IMR-90 (cell line): ENCODE results near the gene AMER2. TPM values are rescaled to one million over a fixed set of nuclear protein-coding genes. Genes with fewer than 3 reads are reported as not detected.

ENCODE experiments used
- microRNA-seq, 2 experiments: library from miRNA; stranded (forward) in 1 of 2; unstranded in 1 of 2; fragments of 10-50 nt in 1 of 2; fragments of <30 nt in 1 of 2; gene quantifications in 1 of 2; microRNA quantifications in 1 of 2; one replicate each; pipeline versions ENCODE3 to v1.1.0; 2013 to 2020; ENCODE audit not compliant: insufficient read depth in 1 of 2, insufficient read length in 1 of 2, unreplicated experiment in 1 of 2
- polyA plus RNA-seq, 3 experiments: library from polyadenylated mRNA; depleted of rRNA; stranded (reverse); fragments of >200 nt; gene quantifications; 2 replicates each; pipeline ENCODE4 v1.2.3, GENCODE V29; 2012; ENCODE audit warnings: low replicate concordance in 1 of 3
- small RNA-seq, 5 experiments: library from RNA; depleted of rRNA; stranded (forward); fragments of <200 nt; gene quantifications; one replicate each; pipeline ENCODE3, GENCODE V24; 2012
- total RNA-seq: library from RNA; depleted of rRNA; stranded (reverse); fragments of >200 nt; gene quantifications from 2 replicates; pipeline ENCODE4 v1.2.3, GENCODE V29; 2012; rRNA removed

AMER2 gene
- total and polyA plus RNA-seq, 2 of the 4 experiments (the other 2 are of a cell fraction) = not detected

Small RNAs within 50 kb of the gene (microRNA-seq; reads per million reads assigned to microRNA genes)
- gene AL359757.1 (ENCODE audit: insufficient read depth, insufficient read length) = not detected
- not detected for gene AL359757.2 (ENCODE audit: insufficient read depth, insufficient read length)

Small RNAs within 50 kb of the gene (small RNA-seq; reads per million reads assigned to genes)
- gene AL359757.1 = 0 reads per million in 5 experiments
- gene AL359757.2 = 0 reads per million in 5 experiments

Other genes starting within 250 kb of the AMER2 start
- gene PABPC3, start 76.2 kb downstream of the AMER2 start, total RNA-seq = under 0.01 and 0.18 TPM in 2 replicates
- 0.10 and 0.15 TPM in 2 replicates for gene PABPC3, start 76.2 kb downstream of the AMER2 start, polyA plus RNA-seq (2012; rRNA removed)
- gene MTMR6, start 115.2 kb upstream of the AMER2 start, total RNA-seq = 21.7 and 33.1 TPM in 2 replicates
- gene MTMR6, start 115.2 kb upstream of the AMER2 start, polyA plus RNA-seq (2012; rRNA removed) = 7.4 and 9.4 TPM in 2 replicates
- 50.7 and 61.4 TPM in 2 replicates for gene NUP58, start 129.3 kb upstream of the AMER2 start, total RNA-seq
- 25.2 and 29.7 TPM in 2 replicates for gene NUP58, start 129.3 kb upstream of the AMER2 start, polyA plus RNA-seq (2012; rRNA removed)
- 0.18 and 0.28 TPM in 2 replicates for gene ATP8A2, start 199.7 kb upstream of the AMER2 start, total RNA-seq
- gene ATP8A2, start 199.7 kb upstream of the AMER2 start, polyA plus RNA-seq (2012; rRNA removed) = 0.02 and 0.04 TPM in 2 replicates